Endothelial cell of umbilical vein (primary cell): ENCODE data around the gene WFIKKN1. TPM values are rescaled to one million over a fixed set of nuclear protein-coding genes. Genes with fewer than 3 reads are reported as not detected.

Experiments
- BruUV-seq: library from RNA; stranded (reverse); fragments of 400-500 nt; replicated peaks from 2 replicates; lab custom pipeline; 2021; lab: Mats Ljungman, UMichigan
- CTCF ChIA-PET: fragments of 300-600, 350-600 bp; sonication (Branson Sonifier 250); formaldehyde crosslinking; loops from one replicate; lab custom pipeline; 2021; ENCODE audit warnings: antibody characterized with exemption, inconsistent platforms; lab: Charles Lee
- POLR2A ChIA-PET: fragments of 300-600, 350-600 bp; sonication (Branson Sonifier 250); formaldehyde crosslinking; loops from one replicate; lab custom pipeline; 2021; ENCODE audit warnings: antibody characterized with exemption, inconsistent platforms; lab: Charles Lee
- DNase-seq: peaks from one replicate; pipeline ENCODE4 v3.0.0-alpha.2; 2011; ENCODE audit warnings: low read depth, low spot score
- FAIRE-seq: peaks from 2 replicates; lab custom pipeline; 2011; peaks lifted over from hg19 to GRCh38; lab: Jason Lieb, UNC
- H2AFZ ChIP-seq: 2 replicates; pipeline ENCODE4 v1.6.0; 2012; ENCODE audit warnings: low read depth, low read length, control low read depth, inconsistent platforms
- H3K27ac ChIP-seq: 2 replicates; pipeline ENCODE4 v1.5.1; 2011; ENCODE audit warnings: low read depth, mild to moderate bottlenecking, control low read depth, low read length, moderate library complexity; ENCODE audit not compliant: insufficient read depth
- H3K27me3 ChIP-seq, 2 experiments: 2 replicates each; pipeline versions ENCODE4 v1.6.0 to v1.6.1; 2011; ENCODE audit warnings: low read length in 2 of 2, mixed read lengths in 1 of 2; ENCODE audit not compliant: control insufficient read depth in 2 of 2, insufficient read depth in 2 of 2
- H3K36me3 ChIP-seq, 2 experiments: 2 replicates in 1 of 2; 3 replicates in 1 of 2; pipeline ENCODE4 v1.5.1; 2011; ENCODE audit warnings: low read length in 2 of 2, mild to moderate bottlenecking in 1 of 2, moderate library complexity in 1 of 2; ENCODE audit not compliant: control insufficient read depth in 2 of 2, insufficient read depth in 2 of 2; ENCODE audit errors: extremely low read depth in 1 of 2
- H3K4me1 ChIP-seq: 3 replicates; pipeline ENCODE4 v1.5.1; 2011; ENCODE audit warnings: mild to moderate bottlenecking, low read length; ENCODE audit not compliant: control insufficient read depth, insufficient read depth; ENCODE audit errors: extremely low read depth
- H3K4me2 ChIP-seq: 2 replicates; pipeline ENCODE4 v1.6.1; 2011; ENCODE audit warnings: low read length, control low read depth, mixed read lengths; ENCODE audit not compliant: insufficient read depth
- H3K4me3 ChIP-seq, 3 experiments: fragments of 200-600 bp in 1 of 3; sonication (generic), shearing (Covaris generic) in 1 of 3; replicated peaks in 1 of 3; 2 replicates each; pipeline ENCODE4 v1.5.1; 2011 to 2016; ENCODE audit warnings: control low read depth in 3 of 3, low read length in 3 of 3, mild to moderate bottlenecking in 2 of 3, inconsistent platforms in 1 of 3, low read depth in 1 of 3, moderate library complexity in 1 of 3; ENCODE audit not compliant: insufficient read depth in 1 of 3
- H3K79me2 ChIP-seq: 2 replicates; pipeline ENCODE4 v1.6.0; 2012; ENCODE audit warnings: low read length, inconsistent platforms; ENCODE audit not compliant: control insufficient read depth, insufficient read depth
- H3K9ac ChIP-seq: replicated peaks from 2 replicates; pipeline ENCODE3; 2011; ENCODE audit warnings: low read length, control low read depth; ENCODE audit not compliant: insufficient read depth; ENCODE audit errors: extremely low read depth
- H3K9me1 ChIP-seq: replicated peaks from 3 replicates; pipeline ENCODE4 v1.6.0; 2011; ENCODE audit warnings: mild to moderate bottlenecking, low read length; ENCODE audit not compliant: control insufficient read depth, insufficient read depth; ENCODE audit errors: extremely low read depth
- H3K9me3 ChIP-seq: replicated peaks from 2 replicates; pipeline ENCODE4 v1.5.1; 2012; ENCODE audit warnings: low read length, inconsistent platforms; ENCODE audit not compliant: control insufficient read depth, insufficient read depth
- H4K20me1 ChIP-seq: replicated peaks from 2 replicates; pipeline ENCODE3; 2011; ENCODE audit warnings: mild to moderate bottlenecking, low read length; ENCODE audit not compliant: control insufficient read depth, insufficient read depth; ENCODE audit errors: extremely low read depth
- CTCF ChIP-seq, 2 donors: IDR thresholded peaks; 1 replicate in 1 of 2; 2 replicates in 1 of 2; pipeline ENCODE4 v1.5.1; 2011; ENCODE audit warnings: low read length in 2 of 2, mild to moderate bottlenecking in 2 of 2, moderate library complexity in 2 of 2, control low read depth in 1 of 2, inconsistent platforms in 1 of 2, low read depth in 1 of 2; ENCODE audit not compliant: insufficient read depth in 1 of 2; ENCODE audit errors: extremely low read depth in 1 of 2
- EZH2 ChIP-seq: IDR thresholded peaks from 2 replicates; pipeline ENCODE4 v1.6.1; 2012; ENCODE audit warnings: borderline replicate concordance, low read depth, mild to moderate bottlenecking, moderate library complexity, low read length, inconsistent platforms; ENCODE audit not compliant: severe bottlenecking
- FOS ChIP-seq: IDR thresholded peaks from 2 replicates; pipeline ENCODE4 v1.6.1; 2011; ENCODE audit warnings: mild to moderate bottlenecking, low read length, moderate library complexity, borderline replicate concordance; ENCODE audit not compliant: insufficient read depth
- GATA2 ChIP-seq: IDR thresholded peaks from 2 replicates; pipeline ENCODE4 v1.7.0; 2011; ENCODE audit warnings: low read depth, mild to moderate bottlenecking, moderate library complexity, mixed read lengths, low read length; ENCODE audit not compliant: insufficient read length, insufficient read depth
- JUN ChIP-seq: IDR thresholded peaks from 2 replicates; pipeline ENCODE4 v1.6.1; 2011; ENCODE audit warnings: borderline replicate concordance, low read depth; ENCODE audit not compliant: insufficient read length, insufficient read depth
- MAX ChIP-seq: IDR thresholded peaks from 2 replicates; pipeline ENCODE4 v1.6.1; 2011; ENCODE audit not compliant: insufficient read depth, insufficient read length
- MYC ChIP-seq: IDR thresholded peaks from one replicate; pipeline ENCODE4 v1.6.1; 2011; ENCODE audit warnings: mild to moderate bottlenecking, low read depth, low read length
- POLR2A ChIP-seq: IDR thresholded peaks from 2 replicates; pipeline ENCODE4 v1.6.1; 2012; ENCODE audit warnings: low read depth, mild to moderate bottlenecking, control low read depth, low read length
- POLR2AphosphoS5 ChIP-seq: IDR thresholded peaks from 2 replicates; pipeline ENCODE4 v1.6.1; 2012; ENCODE audit warnings: low read depth, mild to moderate bottlenecking, control low read depth, low read length, moderate library complexity; ENCODE audit not compliant: insufficient read depth
- dilution Hi-C: fragments of 300-500 bp; cut with MboI; formaldehyde crosslinking; loops from one replicate; pipeline ENCODE4 v1.15.0; 2019; ENCODE audit warnings: low sequenced_read_pairs; ENCODE audit not compliant: extremely low pct_ligation_motif_present
- intact Hi-C: fragments of 100-400 bp; cut with micrococcal nuclease; formaldehyde crosslinking; loops from one replicate; pipeline ENCODE4 v1.10.0; 2022
- polyA plus RNA-seq, 4 experiments: library from polyadenylated mRNA; depleted of rRNA in 3 of 4; stranded (reverse) in 3 of 4; unstranded in 1 of 4; fragments of >200 nt; gene quantifications; 2 replicates each; pipeline versions ENCODE4 v1.2.1 to v1.2.3, GENCODE V29; 2011 to 2012; ENCODE audit warnings: missing spikeins in 1 of 4
- total RNA-seq: library from RNA; stranded (reverse); gene quantifications from 2 replicates; pipeline ENCODE4 v1.2.3, GENCODE V29; 2021

The WFIKKN1 gene
- total and polyA plus RNA-seq, 2 donors (not counting 3 experiments of a cell fraction or from before 2014, with no cell fraction given), result 0.06 to 0.40 TPM

- FAIRE-seq, result no peak
- Histone ChIP-seq H3K36me3 (no peaks in the 10 kb centered on the region), H3K9me1 (no peaks in the 10 kb centered on the region), H3K27ac (no peak overlapping the region), H3K9ac (no peak overlapping the region), H3K4me2 (no peak overlapping the region), H3K4me1 (no peaks in the 10 kb centered on the region), H3K9me3 (no peaks in the 10 kb centered on the region), H3K4me3 (no peak overlapping the region), H2AFZ (no peak overlapping the region), H3K79me2 (peaks cover 1% of the 10 kb centered on the region), H4K20me1 (no peaks in the 10 kb centered on the region), H3K27me3 (no peaks in the 10 kb centered on the region)
- dilution Hi-C loops (no loop called here), intact Hi-C loops (no loop called here)
- no peak for DNase-seq
- no TSS peak for BruUV-seq
- TF ChIP-seq FOS, result no peak
- CTCF ChIA-PET, result interaction anchor here (0.6 kb wide), 1 partner anchor 234 kb away, joined by 3 read pairs; no protein-coding TSS in a partner anchor
- POLR2A ChIA-PET, result no interaction called here
These were observed 24.0 kb upstream of the WFIKKN1 start for GRCh38 chr16:606656-607307.

GRCh38 chr16:608019-608418 is 22.8 kb upstream of the WFIKKN1 start:
- BruUV-seq, result no TSS peak
- no peak overlapping the region for H3K27ac ChIP-seq
- dilution Hi-C loops (no loop called here), intact Hi-C loops (no loop called here)
- H3K79me2 ChIP-seq, result peaks cover 1% of the 10 kb centered on the region
- FAIRE-seq (no peak), DNase-seq (no peak)
- H3K9me1 ChIP-seq, result no peaks in the 10 kb centered on the region
- no peak overlapping the region for H3K4me2 ChIP-seq
- no peak overlapping the region for H2AFZ ChIP-seq
- no peaks in the 10 kb centered on the region for H3K36me3 ChIP-seq
- no peak overlapping the region for H3K9ac ChIP-seq
- ChIA-PET POLR2A (no interaction called here), CTCF (interaction anchor here (1.6 kb wide), 1 partner anchor 7 kb away, joined by 8 read pairs; no protein-coding TSS in a partner anchor)
- H4K20me1 ChIP-seq, result no peaks in the 10 kb centered on the region
- TF ChIP-seq POLR2A (no peak), CTCF (IDR thresholded peaks at IDR 0.05; ENCODE audit: extremely low read depth in 1 of 2, insufficient read depth in 1 of 2, low read depth in 1 of 2, low read length in 2 of 2) (no peak), GATA2 (no peak), JUN (no peak), MAX (no peak), MYC (no peak), EZH2 (no peak), POLR2AphosphoS5 (no peak), FOS (no peak)
- H3K4me3 ChIP-seq, result no peak overlapping the region
- H3K27me3 ChIP-seq, result no peaks in the 10 kb centered on the region
- no peaks in the 10 kb centered on the region for H3K4me1 ChIP-seq
- H3K9me3 ChIP-seq, result no peaks in the 10 kb centered on the region
